ENCODE data around the gene PTMA. TPM values are rescaled to one million over a fixed set of nuclear protein-coding genes. Genes with fewer than 3 reads are reported as not detected.
A peak's percentile ranks its signal among the peaks of the same experiment; 100 is the strongest.

Gene PTMA
- total RNA-seq, 1 donor from 2014 or later: 1,228 TPM

- TF ChIP-seq CTCF (conservative IDR thresholded peaks at IDR 0.05): no peak
- Mint-ChIP-seq H3K27me3 (no peaks in the 10 kb centered on the region), H3K9me3 (no peaks in the 10 kb centered on the region), H3K27ac (peak overlapping the region; percentile 90), H3K36me3 (no peaks in the 10 kb centered on the region), H3K4me3 (peak overlapping the region; percentile 79), H3K4me1 (ENCODE audit: unreplicated experiment) (peaks cover 22% of the 10 kb centered on the region)
- no peak for DNase-seq (ENCODE audit: extremely low spot score, unreplicated experiment)
Observed at GRCh38 chr2:231679908-231680284, 28.4 kb upstream of the PTMA start.

GRCh38 chr2:231680285-231680991 is 27.9 kb upstream of the PTMA start:
- Mint-ChIP-seq H3K27me3 (no peaks in the 10 kb centered on the region), H3K4me1 (ENCODE audit: unreplicated experiment) (peaks cover 23% of the 10 kb centered on the region), H3K4me3 (peak overlapping the region; percentile 86), H3K27ac (peak overlapping the region; percentile 90), H3K36me3 (no peaks in the 10 kb centered on the region), H3K9me3 (no peaks in the 10 kb centered on the region)
- peak; percentile 79 for DNase-seq (ENCODE audit: extremely low spot score, unreplicated experiment)
- no peak for TF ChIP-seq CTCF (conservative IDR thresholded peaks at IDR 0.05)

GRCh38 chr2:231680992-231681852 is 27.1 kb upstream of the PTMA start:
- H3K36me3 Mint-ChIP-seq: no peaks in the 10 kb centered on the region
- TF ChIP-seq CTCF (conservative IDR thresholded peaks at IDR 0.05): no peak
- H3K27ac Mint-ChIP-seq: peak overlapping the region; percentile 97
- H3K4me3 Mint-ChIP-seq: peak overlapping the region; percentile 90
- DNase-seq (ENCODE audit: extremely low spot score, unreplicated experiment): peak; percentile 91
- no peaks in the 10 kb centered on the region for H3K27me3 Mint-ChIP-seq
- peaks cover 24% of the 10 kb centered on the region for H3K4me1 Mint-ChIP-seq (ENCODE audit: unreplicated experiment)
- H3K9me3 Mint-ChIP-seq: no peaks in the 10 kb centered on the region

GRCh38 chr2:231682603-231683291 is 25.6 kb upstream of the PTMA start:
- DNase-seq (ENCODE audit: extremely low spot score, unreplicated experiment): no peak
- Mint-ChIP-seq H3K27me3 (no peaks in the 10 kb centered on the region), H3K4me3 (peak overlapping the region; percentile 84), H3K36me3 (no peaks in the 10 kb centered on the region), H3K4me1 (ENCODE audit: unreplicated experiment) (peaks cover 29% of the 10 kb centered on the region), H3K9me3 (no peaks in the 10 kb centered on the region), H3K27ac (peak overlapping the region; percentile 97)
- no peak for TF ChIP-seq CTCF (conservative IDR thresholded peaks at IDR 0.05)

DNA sequence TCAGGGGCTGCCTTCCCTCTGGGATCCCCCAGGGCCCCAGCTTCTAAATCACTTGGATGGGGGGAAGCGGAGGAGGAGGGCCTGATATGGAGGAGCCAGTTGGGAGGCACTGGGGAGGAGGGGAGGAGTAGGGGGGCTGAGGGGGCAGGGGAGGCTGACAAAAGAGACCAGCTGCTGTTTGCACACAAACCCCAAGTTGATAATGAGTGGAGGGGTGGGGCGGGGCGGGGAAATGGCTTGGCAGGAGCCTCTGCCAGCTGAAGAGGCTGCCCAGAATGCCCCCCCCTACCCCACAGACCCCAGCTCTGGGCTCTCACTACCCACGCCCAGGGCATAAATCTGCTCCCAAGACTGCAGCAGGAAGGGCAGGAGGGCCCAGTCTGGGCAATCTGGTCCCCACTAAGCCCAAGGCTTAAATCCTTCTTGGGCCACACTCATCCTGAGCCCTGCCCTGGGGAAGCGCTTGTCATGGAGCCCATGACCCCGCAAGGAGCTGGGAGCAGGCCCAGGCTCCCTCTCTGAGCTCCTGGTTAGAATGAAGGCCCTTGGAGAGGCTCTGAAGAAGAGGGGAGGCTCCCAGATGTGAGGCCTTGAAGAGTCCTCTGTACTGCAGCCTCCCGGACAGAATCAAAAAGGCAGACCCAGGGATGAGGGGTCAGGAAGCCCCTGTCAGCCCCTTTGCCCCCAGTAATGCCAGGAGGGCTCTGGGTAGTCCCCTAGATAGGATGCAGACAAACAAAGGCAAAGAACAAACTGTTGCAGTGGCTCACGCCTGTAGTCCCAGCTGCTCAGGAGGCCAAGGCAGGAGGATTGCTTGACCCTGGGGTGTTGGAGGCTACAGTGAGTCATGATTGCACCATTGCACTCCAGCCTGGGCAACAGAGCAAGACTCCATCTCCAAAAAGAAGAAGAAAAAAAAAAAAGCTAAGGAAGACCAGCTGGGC is 24.8 kb upstream of the PTMA start:
- Mint-ChIP-seq H3K4me1 (ENCODE audit: unreplicated experiment) (peaks cover 27% of the 10 kb centered on the region), H3K36me3 (no peaks in the 10 kb centered on the region), H3K27me3 (no peaks in the 10 kb centered on the region), H3K4me3 (no peak overlapping the region), H3K9me3 (no peaks in the 10 kb centered on the region), H3K27ac (no peak overlapping the region)
- no peak for TF ChIP-seq CTCF (conservative IDR thresholded peaks at IDR 0.05)
- DNase-seq (ENCODE audit: extremely low spot score, unreplicated experiment): no peak
